PC-9 (cell line): ENCODE results near the gene PPP1R7. TPM values are rescaled to one million over a fixed set of nuclear protein-coding genes. Genes with fewer than 3 reads are reported as not detected.

Experiments
- BruUV-seq: library from RNA; stranded (reverse); fragments of 400-500 nt; replicated peaks from 2 replicates; lab custom pipeline; 2021; lab: Mats Ljungman, UMichigan
- CTCF ChIA-PET: fragments of 300-600 bp; sonication (Branson Sonifier 250); formaldehyde crosslinking; loops from one replicate; lab custom pipeline; 2022; ENCODE audit warnings: antibody characterized with exemption; lab: Charles Lee
- POLR2A ChIA-PET: fragments of 300-600 bp; sonication (Branson Sonifier 250); formaldehyde crosslinking; loops from one replicate; lab custom pipeline; 2022; ENCODE audit warnings: antibody characterized with exemption; ENCODE audit not compliant: unreplicated experiment; lab: Charles Lee
- DNase-seq, 2 experiments: peaks; one replicate each; pipeline versions ENCODE4 v3.0.0 to v3.0.0-alpha.2; 2015 to 2022; ENCODE audit warnings: mixed read lengths in 1 of 2
- H2AFZ ChIP-seq: fragments of 200-600 bp; sonication (generic); 2 replicates; pipeline ENCODE4 v1.8.1; 2017; ENCODE audit warnings: antibody characterized with exemption
- H3F3A ChIP-seq: fragments of 200-600 bp; sonication (generic); 2 replicates; pipeline ENCODE4 v1.8.1; 2017; ENCODE audit warnings: antibody characterized with exemption, mild to moderate bottlenecking, low read depth; ENCODE audit not compliant: insufficient read depth
- H3K27ac ChIP-seq: fragments of 200-600 bp; sonication (generic); 2 replicates; pipeline ENCODE4 v1.6.1; 2016; ENCODE audit warnings: mixed run types
- H3K27me3 ChIP-seq: fragments of 200-600 bp; sonication (generic); 2 replicates; pipeline ENCODE4 v1.6.1; 2016; ENCODE audit warnings: low read depth, mixed run types; ENCODE audit not compliant: insufficient read depth
- H3K36me3 ChIP-seq: fragments of 200-600 bp; sonication (generic); 2 replicates; pipeline ENCODE4 v1.6.1; 2016; ENCODE audit warnings: low read depth, mixed run types
- H3K4me1 ChIP-seq: fragments of 200-600 bp; sonication (generic); replicated peaks from 2 replicates; pipeline ENCODE4 v1.6.1; 2016; ENCODE audit warnings: mixed run types; ENCODE audit not compliant: insufficient read depth
- H3K4me2 ChIP-seq: fragments of 200-600 bp; sonication (generic); 2 replicates; pipeline ENCODE4 v1.6.1; 2017; ENCODE audit warnings: mixed run types
- H3K4me3 ChIP-seq: fragments of 200-600 bp; sonication (generic); 2 replicates; pipeline ENCODE4 v1.6.1; 2016; ENCODE audit warnings: mixed run types
- H3K79me2 ChIP-seq: fragments of 200-600 bp; sonication (generic); 2 replicates; pipeline ENCODE4 v1.6.1; 2017; ENCODE audit warnings: low read depth, mixed run types
- H3K9me2 ChIP-seq: fragments of 200-600 bp; sonication (generic); 2 replicates; pipeline ENCODE4 v1.8.1; 2017; ENCODE audit warnings: mild to moderate bottlenecking; ENCODE audit not compliant: insufficient read depth
- H3K9me3 ChIP-seq: fragments of 200-600 bp; sonication (generic); 2 replicates; pipeline ENCODE4 v1.8.1; 2016; ENCODE audit warnings: low read depth; ENCODE audit not compliant: insufficient read depth
- H4K20me1 ChIP-seq: fragments of 200-600 bp; sonication (generic); 2 replicates; pipeline ENCODE4 v1.8.1; 2017; ENCODE audit not compliant: insufficient read depth
- EZH2 ChIP-seq: fragments of 200-600 bp; sonication (generic); IDR thresholded peaks from 2 replicates; pipeline ENCODE4 v1.8.0; 2017; ENCODE audit warnings: antibody characterized with exemption, low read depth
- intact Hi-C: fragments of 100-400 bp; cut with micrococcal nuclease; formaldehyde crosslinking; loops from one replicate; pipeline ENCODE4 v1.10.0; 2022; ENCODE audit not compliant: unreplicated experiment
- total RNA-seq: library from RNA; stranded (reverse); gene quantifications from 2 replicates; pipeline ENCODE4 v1.2.3, GENCODE V29; 2021
- TF ChIP-seq, protein P1 (sequence below): fragments of 200-600 bp; sonication (generic); conservative IDR thresholded peaks from 2 replicates; pipeline ENCODE4 v1.6.1; 2017; ENCODE audit warnings: mixed run types, antibody characterized with exemption, mild to moderate bottlenecking, moderate library complexity

PPP1R7 gene
- total RNA-seq, 1 experiment from 2014 or later, result 113 TPM

DNA sequence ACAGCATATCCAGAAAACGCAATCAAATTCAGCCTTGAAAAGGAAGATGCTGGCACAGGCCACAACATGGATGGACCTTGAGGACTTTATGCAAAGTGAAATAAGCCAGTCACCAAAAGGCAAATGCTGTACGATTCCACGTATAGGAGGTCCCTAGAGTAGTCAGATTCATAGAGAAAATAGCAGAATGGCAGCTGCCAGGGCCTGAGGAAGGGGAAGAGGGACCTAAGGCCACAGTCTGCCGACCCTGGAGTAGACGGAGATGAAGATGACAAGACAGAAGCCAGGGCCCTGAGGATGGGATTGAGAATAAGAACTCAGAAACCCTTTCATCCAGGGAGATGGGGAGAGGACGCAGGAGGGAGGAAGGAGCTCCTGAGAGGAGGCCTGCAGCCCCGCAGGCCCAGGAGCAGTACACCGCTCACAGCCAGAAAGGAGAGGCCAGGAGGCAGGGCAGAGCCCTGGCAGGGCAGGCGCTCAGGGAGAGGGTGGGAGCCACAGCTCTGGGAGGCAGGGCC is 40.1 kb upstream of the PPP1R7 start:
- Histone ChIP-seq H3K4me3 (no peak overlapping the region), H3K79me2 (no peaks in the 10 kb centered on the region), H3K4me1 (no peaks in the 10 kb centered on the region), H3K4me2 (no peak overlapping the region), H3K9me2 (no peaks in the 10 kb centered on the region), H3K9me3 (no peaks in the 10 kb centered on the region), H3K27me3 (no peaks in the 10 kb centered on the region), H3F3A (no peaks in the 10 kb centered on the region), H2AFZ (no peak overlapping the region), H4K20me1 (no peaks in the 10 kb centered on the region), H3K27ac (no peak overlapping the region), H3K36me3 (no peaks in the 10 kb centered on the region)
- ChIA-PET POLR2A (no interaction called here), CTCF (no interaction called here)
- no TSS peak for BruUV-seq
- intact Hi-C loops, result no loop called here
- no peak for DNase-seq
- TF ChIP-seq EZH2, result no peak
- TF ChIP-seq, protein P1, sequence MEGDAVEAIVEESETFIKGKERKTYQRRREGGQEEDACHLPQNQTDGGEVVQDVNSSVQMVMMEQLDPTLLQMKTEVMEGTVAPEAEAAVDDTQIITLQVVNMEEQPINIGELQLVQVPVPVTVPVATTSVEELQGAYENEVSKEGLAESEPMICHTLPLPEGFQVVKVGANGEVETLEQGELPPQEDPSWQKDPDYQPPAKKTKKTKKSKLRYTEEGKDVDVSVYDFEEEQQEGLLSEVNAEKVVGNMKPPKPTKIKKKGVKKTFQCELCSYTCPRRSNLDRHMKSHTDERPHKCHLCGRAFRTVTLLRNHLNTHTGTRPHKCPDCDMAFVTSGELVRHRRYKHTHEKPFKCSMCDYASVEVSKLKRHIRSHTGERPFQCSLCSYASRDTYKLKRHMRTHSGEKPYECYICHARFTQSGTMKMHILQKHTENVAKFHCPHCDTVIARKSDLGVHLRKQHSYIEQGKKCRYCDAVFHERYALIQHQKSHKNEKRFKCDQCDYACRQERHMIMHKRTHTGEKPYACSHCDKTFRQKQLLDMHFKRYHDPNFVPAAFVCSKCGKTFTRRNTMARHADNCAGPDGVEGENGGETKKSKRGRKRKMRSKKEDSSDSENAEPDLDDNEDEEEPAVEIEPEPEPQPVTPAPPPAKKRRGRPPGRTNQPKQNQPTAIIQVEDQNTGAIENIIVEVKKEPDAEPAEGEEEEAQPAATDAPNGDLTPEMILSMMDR, result no peak

DNA sequence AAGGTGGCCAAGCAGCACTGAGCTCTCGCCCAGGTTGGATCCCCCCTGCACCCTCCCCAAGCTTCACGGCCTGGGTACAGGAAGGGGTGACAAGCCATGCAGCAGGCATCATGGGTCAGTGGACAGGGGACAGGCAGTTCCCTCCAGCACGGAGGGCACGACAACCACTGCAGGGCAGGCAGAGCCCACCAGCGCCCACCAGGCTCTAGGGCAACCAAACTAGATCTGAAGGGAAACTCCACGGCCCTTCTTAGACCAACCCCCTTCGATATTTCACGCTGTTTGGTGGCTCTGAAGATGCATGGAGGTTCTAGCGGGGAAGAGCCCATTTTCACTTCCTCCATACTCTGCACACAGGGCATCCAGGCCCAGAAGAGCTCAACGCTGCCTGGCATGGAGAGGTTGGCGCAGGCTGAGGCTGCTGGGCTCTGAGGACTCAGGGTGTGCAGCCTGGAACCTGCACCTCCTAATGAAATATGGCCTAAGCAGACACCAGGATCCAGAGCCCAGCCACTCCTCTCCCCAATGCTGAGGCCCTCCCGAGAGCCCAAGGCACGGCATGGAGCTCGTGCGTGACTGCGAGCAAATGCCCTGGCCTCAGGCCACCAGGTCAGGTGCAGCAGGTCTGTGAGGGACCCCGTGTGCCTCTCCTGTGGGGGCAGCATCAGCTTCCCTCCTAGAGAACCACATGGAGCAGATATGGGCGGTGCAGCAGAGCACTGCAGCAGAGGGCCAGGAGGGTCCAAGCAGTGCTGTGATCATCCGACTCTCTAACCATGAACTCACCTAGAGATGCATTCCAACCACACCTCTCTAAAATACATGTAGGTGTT is 39.4 kb upstream of the PPP1R7 start:
- Histone ChIP-seq H3K4me1 (no peaks in the 10 kb centered on the region), H3K4me3 (no peak overlapping the region), H3K9me3 (no peaks in the 10 kb centered on the region), H3F3A (no peaks in the 10 kb centered on the region), H3K36me3 (no peaks in the 10 kb centered on the region), H3K9me2 (no peaks in the 10 kb centered on the region), H3K4me2 (no peak overlapping the region), H3K79me2 (no peaks in the 10 kb centered on the region), H4K20me1 (no peaks in the 10 kb centered on the region), H3K27me3 (no peaks in the 10 kb centered on the region), H2AFZ (no peak overlapping the region), H3K27ac (no peak overlapping the region)
- ChIA-PET POLR2A (no interaction called here), CTCF (no interaction called here)
- intact Hi-C loops, result no loop called here
- TF ChIP-seq, protein P1, result no peak
- TF ChIP-seq EZH2, result no peak
- no TSS peak for BruUV-seq
- DNase-seq, result no peak

DNA sequence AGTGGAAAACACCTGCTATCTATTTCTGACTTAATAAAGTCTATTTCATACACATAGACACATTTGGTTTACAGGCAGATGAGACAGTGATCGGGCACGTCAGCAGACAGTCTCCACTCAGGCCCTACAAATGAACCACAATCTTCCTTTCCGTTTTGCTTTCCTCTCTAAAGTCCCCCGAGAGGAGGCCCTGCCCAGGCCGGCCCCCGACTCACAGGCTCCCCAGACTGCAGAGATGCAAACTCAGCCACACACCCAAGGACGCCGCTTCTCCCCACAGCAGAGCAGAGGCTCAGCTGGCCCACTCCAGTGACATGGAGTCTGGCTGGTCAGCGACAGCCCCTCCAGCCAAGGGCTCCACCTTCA is 38.8 kb upstream of the PPP1R7 start:
- no peaks in the 10 kb centered on the region for H3K9me2 ChIP-seq
- intact Hi-C loops, result no loop called here
- H3K27ac ChIP-seq, result no peak overlapping the region
- DNase-seq, result no peak
- no peaks in the 10 kb centered on the region for H3K4me1 ChIP-seq
- no peaks in the 10 kb centered on the region for H3K9me3 ChIP-seq
- no TSS peak for BruUV-seq
- H3K79me2 ChIP-seq, result no peaks in the 10 kb centered on the region
- no peaks in the 10 kb centered on the region for H4K20me1 ChIP-seq
- ChIA-PET POLR2A (no interaction called here), CTCF (no interaction called here)
- H3K4me2 ChIP-seq, result no peak overlapping the region
- H3K27me3 ChIP-seq, result no peaks in the 10 kb centered on the region
- no peaks in the 10 kb centered on the region for H3F3A ChIP-seq
- no peak overlapping the region for H3K4me3 ChIP-seq
- H2AFZ ChIP-seq, result no peak overlapping the region
- no peaks in the 10 kb centered on the region for H3K36me3 ChIP-seq
- TF ChIP-seq, protein P1, result no peak
- no peak for TF ChIP-seq EZH2
